Measurements from ENCODE around the gene UGT1A7.
"Not testable (repeated sequence)": the region's sequence is repeated elsewhere in the genome, so short reads cannot be mapped to it uniquely, and the experiment has no call there.

The UGT1A7 gene

DNA sequence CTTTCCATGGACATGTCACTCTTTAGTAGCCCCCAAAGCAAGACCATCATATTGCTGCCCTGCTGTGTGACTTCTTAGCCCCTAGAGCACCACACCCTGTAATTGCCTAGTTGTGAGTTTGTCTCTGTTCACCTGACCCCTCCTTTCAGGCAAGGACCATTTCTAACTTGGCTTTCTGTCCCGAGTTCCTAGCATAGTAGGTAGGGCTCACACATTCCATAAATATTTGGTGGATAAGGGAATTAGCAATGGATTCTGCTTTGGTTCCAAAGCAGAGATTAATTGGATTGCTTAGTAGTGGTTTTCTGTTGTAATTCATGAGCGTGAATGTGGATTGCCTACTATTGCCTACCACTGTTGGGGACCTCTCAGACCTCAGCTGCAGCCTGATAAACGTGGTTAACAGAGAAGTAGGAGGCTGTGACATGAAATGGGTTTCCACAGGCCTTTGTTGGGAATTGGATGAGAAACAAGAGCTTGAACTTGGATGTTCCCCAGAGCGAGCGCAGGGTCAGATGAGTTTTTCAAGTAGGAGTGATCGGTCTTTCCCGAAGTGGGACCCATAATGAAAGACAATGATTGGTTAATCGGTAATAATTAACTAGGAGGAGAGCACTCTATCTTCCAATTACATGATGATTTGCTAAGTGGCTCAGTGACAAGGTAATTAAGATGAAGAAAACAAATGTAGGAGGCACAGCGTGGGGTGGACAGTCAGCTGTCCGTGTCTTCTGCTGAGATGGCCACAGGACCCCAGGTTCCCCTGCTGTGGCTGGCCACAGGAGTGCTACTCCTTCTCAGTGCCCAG is 65.0 kb downstream of the UGT1A7 start:
- TF ChIP-seq, protein P1, sequence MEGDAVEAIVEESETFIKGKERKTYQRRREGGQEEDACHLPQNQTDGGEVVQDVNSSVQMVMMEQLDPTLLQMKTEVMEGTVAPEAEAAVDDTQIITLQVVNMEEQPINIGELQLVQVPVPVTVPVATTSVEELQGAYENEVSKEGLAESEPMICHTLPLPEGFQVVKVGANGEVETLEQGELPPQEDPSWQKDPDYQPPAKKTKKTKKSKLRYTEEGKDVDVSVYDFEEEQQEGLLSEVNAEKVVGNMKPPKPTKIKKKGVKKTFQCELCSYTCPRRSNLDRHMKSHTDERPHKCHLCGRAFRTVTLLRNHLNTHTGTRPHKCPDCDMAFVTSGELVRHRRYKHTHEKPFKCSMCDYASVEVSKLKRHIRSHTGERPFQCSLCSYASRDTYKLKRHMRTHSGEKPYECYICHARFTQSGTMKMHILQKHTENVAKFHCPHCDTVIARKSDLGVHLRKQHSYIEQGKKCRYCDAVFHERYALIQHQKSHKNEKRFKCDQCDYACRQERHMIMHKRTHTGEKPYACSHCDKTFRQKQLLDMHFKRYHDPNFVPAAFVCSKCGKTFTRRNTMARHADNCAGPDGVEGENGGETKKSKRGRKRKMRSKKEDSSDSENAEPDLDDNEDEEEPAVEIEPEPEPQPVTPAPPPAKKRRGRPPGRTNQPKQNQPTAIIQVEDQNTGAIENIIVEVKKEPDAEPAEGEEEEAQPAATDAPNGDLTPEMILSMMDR (IDR thresholded peaks at IDR 0.05): no peak
- no peak for DNase-seq
- H3K27me3 Mint-ChIP-seq (ENCODE audit: low read depth, poor library complexity): peaks cover 8% of the 10 kb centered on the region
- H3K27ac Mint-ChIP-seq: no peak overlapping the region
- H3K9me3 Mint-ChIP-seq: peaks cover 24% of the 10 kb centered on the region
- H3K36me3 Mint-ChIP-seq (ENCODE audit: low read depth): no peaks in the 10 kb centered on the region
- H3K4me1 Mint-ChIP-seq: no peaks in the 10 kb centered on the region
- H3K4me3 Mint-ChIP-seq: no peak overlapping the region

DNA sequence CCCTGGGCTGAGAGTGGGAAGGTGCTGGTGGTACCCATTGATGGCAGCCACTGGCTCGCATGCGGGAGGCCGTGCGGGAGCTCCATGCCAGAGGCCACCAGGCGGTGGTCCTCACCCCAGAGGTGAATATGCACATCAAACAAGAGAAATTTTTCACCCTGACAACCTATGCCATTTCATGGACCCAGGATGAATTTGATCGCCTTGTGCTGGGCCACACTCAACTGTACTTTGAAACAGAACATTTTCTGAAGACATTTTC is 65.5 kb downstream of the UGT1A7 start:
- Mint-ChIP-seq H3K36me3 (ENCODE audit: low read depth) (no peaks in the 10 kb centered on the region), H3K9me3 (peaks cover 29% of the 10 kb centered on the region), H3K27me3 (ENCODE audit: low read depth, poor library complexity) (peaks cover 8% of the 10 kb centered on the region), H3K4me1 (no peaks in the 10 kb centered on the region), H3K27ac (no peak overlapping the region), H3K4me3 (no peak overlapping the region)
- no peak for DNase-seq
- TF ChIP-seq, protein P1 (IDR thresholded peaks at IDR 0.05): no peak

DNA sequence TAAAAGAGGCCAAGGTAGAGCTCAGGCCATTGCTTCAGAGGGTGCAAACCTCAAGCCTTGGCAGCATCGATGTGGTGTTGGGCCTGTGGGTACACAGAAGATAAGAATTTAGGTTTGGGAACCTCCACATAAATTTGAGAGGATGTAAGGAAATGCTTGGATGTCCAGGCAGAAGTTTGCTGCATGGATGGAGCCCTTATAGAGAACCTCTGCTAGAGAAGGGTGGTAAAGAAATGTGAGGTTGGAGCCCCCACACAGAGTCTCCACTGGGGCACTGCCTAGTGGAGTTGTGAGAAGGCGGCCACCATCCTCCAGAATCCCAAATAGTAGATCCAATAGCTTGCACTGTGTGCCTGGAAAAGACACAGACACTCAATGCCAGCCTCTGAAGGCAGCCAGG is 69.0 kb downstream of the UGT1A7 start:
- H3K36me3 Mint-ChIP-seq (ENCODE audit: low read depth); H3K27ac Mint-ChIP-seq; DNase-seq; H3K4me1 Mint-ChIP-seq; H3K27me3 Mint-ChIP-seq (ENCODE audit: low read depth, poor library complexity); H3K4me3 Mint-ChIP-seq: not testable (repeated sequence)
- H3K9me3 Mint-ChIP-seq: peaks cover 36% of the 10 kb centered on the region

DNA sequence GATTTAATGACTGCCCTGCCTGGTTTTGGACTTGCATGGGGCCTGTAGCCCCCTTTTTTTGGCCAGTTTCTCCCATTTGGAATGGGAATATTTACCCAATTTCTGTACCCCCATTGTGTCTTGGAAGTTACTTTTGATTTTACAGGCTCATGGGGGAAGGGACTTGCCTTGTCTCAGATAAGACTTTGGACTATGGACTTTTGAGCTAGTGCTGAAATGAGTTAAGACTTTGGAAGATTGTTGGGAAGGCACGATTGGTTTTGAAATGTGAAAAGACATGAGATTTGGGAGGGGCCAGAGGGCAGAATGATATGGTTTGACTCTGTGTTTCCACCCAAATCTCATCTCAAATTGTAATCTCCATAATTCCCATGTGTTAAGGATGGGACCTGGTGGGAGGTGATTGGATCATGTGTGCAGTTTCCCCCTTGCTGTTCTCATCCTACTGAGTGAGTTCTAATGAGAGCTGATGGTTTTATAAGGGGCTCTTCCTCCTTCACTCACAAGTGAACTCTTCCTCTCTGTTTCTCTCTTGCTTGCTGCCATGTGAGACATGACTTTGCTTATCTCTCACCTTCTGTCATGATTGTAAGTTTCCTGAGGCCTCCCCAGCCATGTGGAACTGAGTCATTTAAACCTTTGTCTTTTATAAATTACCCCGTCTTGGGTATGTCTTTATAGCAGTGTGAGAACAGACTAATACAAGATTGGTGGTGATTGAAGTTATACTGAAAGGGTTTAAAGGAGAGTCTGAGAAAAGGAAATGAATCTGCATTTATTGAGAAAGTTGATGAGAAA is 69.7 kb downstream of the UGT1A7 start:
- H3K27me3 Mint-ChIP-seq (ENCODE audit: low read depth, poor library complexity); H3K27ac Mint-ChIP-seq; DNase-seq; H3K4me3 Mint-ChIP-seq; H3K4me1 Mint-ChIP-seq; H3K36me3 Mint-ChIP-seq (ENCODE audit: low read depth): not testable (repeated sequence)
- H3K9me3 Mint-ChIP-seq: peaks cover 36% of the 10 kb centered on the region

DNA sequence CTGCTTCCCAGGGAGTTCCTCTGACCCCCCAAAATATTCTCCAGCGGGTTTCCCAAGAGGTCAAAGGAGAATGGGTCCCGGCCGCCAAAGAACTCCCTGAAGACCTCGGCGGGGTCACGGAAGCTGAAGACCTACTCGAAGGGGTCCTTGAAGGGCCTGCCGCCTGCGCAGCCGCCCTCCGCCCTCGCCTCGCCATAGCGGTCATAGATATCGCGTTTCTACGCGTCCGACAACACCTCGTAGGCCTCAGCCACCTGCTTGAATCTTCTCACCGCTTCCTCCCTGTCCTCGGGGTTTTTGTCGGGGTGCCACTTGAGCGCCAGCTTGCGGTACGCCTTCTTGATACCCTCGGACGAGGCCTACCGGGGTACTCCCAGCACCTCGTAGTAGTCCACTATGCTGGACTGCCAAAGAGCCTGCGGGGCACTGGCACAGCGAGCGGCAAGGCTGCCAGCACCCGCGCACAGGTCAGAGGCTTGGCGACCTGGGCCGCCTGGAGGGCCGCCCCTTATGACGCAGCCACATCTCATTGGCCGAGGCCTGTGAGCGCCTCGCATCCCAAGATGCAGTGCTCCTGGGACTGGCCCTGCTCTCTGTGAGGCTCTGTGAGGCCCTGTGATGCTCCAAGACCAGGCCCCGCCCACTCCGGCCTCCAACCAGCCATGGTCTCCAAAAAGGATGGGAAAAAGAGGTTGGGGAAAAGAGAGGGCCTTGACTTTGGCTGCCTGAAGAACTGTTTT is 73.3 kb downstream of the UGT1A7 start:
- TF ChIP-seq, protein P1 (IDR thresholded peaks at IDR 0.05): no peak
- Mint-ChIP-seq H3K4me3 (no peak overlapping the region), H3K36me3 (ENCODE audit: low read depth) (no peaks in the 10 kb centered on the region), H3K27ac (no peak overlapping the region), H3K9me3 (peaks cover 27% of the 10 kb centered on the region), H3K27me3 (ENCODE audit: low read depth, poor library complexity) (peaks cover 11% of the 10 kb centered on the region), H3K4me1 (no peaks in the 10 kb centered on the region)
- DNase-seq: no peak

DNA sequence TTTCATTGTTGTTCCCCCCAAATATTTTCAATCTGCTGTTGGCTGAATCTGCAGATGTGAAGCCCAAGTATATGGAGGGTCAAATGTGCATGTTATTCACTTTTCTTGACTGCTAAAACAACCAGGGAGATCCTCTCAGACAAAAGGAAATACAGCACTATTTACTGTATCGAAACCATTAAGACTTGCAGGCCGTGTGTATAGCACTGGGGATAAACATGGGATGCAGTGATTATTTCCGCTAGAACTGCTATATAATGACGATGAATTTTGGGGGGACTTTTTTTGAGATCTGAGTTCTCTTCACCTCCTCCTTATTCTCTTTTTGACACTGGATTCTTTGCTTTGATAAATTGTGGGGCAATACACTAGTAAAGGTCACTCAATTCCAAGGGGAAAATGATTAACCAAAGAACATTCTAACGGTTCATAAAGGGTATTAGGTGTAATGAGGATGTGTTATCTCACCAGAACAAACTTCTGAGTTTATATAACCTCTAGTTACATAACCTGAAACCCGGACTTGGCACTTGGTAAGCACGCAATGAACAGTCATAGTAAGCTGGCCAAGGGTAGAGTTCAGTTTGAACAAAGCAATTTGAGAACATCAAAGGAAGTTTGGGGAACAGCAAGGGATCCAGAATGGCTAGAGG is 74.9 kb downstream of the UGT1A7 start:
- Mint-ChIP-seq H3K4me3 (no peak overlapping the region), H3K36me3 (ENCODE audit: low read depth) (no peaks in the 10 kb centered on the region)

More for the DNA sequence above, 74.9 kb downstream of the UGT1A7 start:
- DNase-seq: no peak
- Mint-ChIP-seq H3K4me1 (no peaks in the 10 kb centered on the region), H3K9me3 (peaks cover 13% of the 10 kb centered on the region), H3K27me3 (ENCODE audit: low read depth, poor library complexity) (peaks cover 16% of the 10 kb centered on the region), H3K27ac (no peak overlapping the region)
- TF ChIP-seq, protein P1 (IDR thresholded peaks at IDR 0.05): no peak

Measured in nephron progenitor cell (in vitro differentiated cells).